CD4-positive, alpha-beta T cell treated with Interleukin-17A for 1 hour (primary cell): ENCODE data around the gene EPC2.
"Not testable (repeated sequence)": the region's sequence is repeated elsewhere in the genome, so short reads cannot be mapped to it uniquely, and the experiment has no call there.

Source experiments
- DNase-seq: peaks from one replicate; pipeline ENCODE4 v3.0.0-alpha.2; 2020

EPC2 gene

DNA sequence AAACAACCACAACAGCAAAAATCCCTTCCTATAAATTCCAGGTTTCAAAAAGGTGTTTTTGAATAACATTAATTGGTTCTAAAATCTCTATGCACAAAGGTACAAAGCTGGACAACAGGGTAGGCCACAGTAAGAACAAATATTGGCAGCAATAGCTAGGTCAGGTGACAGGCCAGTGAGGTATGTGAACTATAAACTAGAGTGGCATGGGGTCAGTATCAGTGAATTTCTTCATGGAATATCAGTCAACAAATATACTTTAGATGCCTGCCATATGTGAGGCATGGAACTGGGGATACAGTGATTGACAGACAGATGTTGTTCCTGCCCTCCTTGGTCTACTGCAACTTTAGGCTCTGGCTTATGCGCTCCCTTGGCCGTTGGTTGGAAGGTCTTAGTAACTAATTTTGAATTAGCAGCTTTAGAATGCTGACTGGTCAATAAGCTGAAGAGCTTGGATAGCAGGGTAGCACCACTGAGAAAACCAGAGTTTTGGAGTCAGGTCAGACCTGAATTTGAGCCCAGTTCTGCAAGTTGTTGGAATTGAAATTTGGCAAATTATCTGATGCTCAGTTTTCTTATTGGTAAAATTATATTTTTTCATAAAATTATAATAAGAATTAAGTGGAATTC lies 2.3 kb upstream of the EPC2 start:
- no peak for DNase-seq

DNA sequence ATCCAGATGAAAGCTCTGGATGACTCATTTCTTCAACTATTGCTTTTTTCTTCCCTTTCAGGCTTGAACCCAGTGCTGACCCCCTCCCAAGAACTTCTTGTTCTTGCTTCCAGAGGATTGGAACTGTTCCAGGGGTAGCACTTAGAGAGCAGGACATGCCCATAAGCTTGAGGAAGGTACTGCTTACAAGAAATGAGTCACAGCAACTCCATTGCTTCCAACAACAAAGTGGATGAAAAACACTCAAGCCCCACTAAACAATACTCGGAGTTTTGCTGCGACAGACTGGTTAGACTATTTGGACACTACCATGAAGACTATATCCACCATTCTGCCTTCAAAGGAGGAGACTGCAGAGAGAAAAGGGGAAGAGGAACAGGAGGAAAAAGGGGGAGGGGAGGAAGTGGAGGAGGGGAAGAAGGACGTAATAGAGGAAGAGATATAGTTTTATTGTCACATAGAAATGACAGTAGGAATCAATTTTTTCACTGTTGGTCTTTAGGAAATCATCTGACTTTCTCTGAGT lies 1.6 kb upstream of the EPC2 start:
- no peak for DNase-seq

DNA sequence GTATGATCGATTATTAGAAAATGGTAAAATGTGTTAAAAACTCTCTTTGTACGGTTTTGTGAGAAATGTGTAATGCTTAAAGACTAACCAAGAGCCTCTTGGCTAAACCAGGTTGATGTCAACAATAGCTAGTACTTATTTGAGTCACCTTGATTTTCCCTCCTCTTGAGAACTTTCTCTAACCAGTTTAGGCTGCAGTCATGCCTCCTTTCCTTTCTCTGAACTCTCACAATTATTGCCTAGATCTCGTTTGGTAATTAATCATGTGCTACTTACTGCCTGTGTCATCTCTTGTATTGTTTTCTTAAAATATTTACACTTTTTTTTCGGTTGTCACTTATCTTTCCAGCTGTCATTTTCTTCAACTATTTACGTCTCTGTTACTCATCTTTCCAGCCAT lies 1.1 kb upstream of the EPC2 start:
- DNase-seq: no peak

DNA sequence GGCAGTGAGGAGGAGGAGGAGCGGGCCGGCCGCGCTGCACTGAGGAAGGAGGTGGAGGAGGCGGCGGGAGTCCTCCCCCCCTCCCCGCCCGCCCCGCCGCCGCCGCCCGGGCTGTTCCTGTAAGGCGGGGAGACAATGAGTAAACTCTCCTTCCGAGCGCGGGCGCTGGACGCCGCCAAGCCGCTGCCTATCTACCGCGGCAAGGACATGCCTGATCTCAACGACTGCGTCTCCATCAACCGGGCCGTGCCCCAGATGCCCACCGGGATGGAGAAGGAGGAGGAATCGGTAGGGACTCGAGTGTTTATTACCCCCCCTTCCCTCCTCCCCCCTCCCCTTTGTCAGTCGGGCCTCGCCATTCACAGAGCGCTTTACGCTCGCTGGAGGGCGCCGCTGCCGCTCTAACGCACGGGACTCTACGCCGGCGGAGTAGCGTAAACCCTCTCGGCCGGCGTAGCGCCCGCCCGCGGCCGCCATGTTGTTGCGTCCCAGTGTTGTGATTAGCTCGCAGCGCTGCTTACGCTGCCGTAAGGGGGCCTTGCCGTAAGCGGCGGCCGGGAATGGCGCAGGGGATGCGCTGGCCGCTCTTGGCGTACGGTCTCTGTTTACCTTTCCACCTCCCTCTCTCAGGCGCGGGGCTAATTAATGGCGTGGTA lies 460 bp downstream of the EPC2 start:
- DNase-seq: peak; percentile 95

DNA sequence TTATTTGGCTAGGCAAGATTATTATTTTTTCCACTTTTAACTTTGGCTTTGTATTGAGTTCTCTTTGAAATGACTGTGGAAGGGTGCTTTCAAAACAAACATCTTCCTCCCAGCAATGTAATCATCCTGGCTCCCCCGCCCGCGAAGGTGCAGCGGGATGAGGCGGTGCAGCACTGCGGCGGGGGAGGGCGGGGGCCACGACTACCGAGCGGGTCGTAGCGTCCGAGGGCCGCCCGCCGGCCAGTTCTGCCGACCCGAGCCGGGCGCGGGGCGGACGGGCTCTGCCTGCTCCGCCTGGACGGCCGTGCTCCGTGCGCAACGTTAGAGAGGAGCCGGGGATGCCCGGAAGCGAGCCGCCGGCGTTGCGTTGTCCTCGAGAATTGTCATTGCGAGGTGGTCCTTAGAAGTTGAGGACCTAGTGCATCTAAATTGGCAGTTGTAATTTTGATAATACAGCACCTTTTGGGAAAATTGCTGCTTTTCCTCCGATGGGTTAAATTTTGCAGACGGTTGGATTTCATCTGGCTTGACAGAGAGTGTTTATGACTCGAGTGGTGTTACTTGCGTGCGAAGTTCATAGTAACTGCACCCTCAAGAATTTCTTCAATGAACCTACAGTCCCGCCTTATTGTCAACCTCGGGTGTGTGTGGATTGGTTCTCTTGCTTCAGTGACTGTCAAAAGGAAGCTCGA lies 1.1 kb downstream of the EPC2 start:
- DNase-seq: peak; percentile 92

DNA sequence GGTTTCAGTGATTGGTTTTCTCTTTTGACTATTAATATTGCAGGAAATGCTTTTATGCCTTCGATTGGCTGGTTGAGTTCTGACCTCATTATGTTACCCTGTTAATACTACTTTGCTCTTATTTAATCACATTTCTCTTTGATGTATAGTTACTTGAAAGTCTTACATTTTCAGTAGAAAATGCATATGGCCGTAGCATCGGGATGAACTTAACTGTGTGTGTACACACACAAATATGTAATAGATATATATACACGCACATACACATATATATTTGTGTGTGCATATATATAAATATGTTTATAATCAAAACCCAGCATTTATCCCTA lies 1.6 kb downstream of the EPC2 start:
- DNase-seq: no peak

DNA sequence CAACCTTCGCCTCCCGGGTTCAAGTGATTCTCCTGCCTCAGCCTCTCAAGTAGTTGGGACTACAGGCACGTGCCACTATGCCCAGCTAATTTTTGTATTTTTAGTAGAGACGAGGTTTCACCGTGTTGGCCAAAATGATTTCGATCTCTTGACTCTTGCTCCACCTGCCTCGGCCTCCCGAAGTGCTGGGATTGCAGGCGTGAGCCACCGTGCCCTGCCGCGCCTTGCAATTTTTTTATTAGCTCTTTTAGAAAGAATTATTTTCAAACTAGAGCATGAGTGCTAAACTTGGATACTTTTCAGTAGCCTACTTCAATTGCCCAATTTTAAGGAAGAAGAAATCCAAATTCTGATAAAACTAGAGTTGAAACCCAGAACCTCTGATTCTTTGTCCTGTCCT lies 3.2 kb downstream of the EPC2 start:
- DNase-seq: not testable (repeated sequence)

DNA sequence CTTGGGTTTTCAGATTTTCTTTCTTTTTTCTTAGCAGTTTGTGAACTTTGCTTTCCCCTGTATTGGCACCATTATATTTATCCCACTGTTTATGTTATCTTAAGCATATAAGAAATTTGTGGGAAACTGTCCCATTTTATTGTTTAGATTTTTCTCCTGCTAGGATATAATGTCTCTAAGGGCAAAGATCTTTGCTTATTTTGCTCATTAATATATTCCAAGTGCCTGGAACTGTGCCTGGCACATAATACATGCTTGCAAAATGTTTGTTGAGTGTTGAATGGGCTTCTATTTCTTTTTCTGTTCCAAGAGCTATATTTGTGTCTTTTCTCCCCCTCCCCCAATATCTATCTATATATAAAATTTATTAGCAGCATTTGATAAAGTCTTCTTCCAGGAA lies 5.4 kb downstream of the EPC2 start:
- DNase-seq: no peak

DNA sequence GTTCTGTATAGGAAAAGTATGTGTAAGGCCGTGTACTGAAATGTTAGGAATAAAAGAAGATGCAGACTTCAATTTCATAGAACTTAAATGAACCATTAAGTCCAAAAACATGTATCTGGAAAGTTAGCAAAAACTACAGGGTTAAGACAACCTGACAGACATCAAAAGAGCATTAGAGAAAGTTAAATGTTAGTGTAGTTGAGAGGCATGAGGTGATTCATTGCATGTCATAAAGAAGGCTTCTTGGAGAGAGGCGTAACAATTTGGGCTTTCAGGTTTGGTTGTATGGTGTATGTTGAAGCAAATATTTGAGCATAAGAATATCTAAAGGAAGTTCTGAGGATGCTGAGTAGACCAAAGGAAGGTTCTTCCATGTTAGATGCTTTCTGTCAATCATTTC lies 6.3 kb downstream of the EPC2 start:
- DNase-seq: no peak

DNA sequence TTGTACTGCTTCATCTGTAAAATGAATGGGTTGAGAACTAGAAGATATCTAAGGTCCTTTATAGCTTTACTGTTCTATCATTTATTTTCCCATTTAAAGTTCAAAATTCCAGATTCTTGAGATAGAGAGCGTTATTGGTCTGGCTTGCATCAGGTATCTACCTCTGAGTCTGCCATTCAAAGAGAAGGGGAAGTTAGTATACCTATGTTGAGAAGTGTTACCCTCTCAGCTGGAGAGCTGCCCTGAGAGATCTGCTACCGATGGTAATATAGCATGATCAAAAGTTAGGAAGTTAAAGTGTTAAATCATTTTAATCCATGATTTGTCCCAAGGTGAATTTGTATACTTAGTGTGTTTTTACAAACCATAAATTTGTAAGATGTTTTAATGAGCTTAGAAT lies 7.4 kb downstream of the EPC2 start:
- no peak for DNase-seq

DNA sequence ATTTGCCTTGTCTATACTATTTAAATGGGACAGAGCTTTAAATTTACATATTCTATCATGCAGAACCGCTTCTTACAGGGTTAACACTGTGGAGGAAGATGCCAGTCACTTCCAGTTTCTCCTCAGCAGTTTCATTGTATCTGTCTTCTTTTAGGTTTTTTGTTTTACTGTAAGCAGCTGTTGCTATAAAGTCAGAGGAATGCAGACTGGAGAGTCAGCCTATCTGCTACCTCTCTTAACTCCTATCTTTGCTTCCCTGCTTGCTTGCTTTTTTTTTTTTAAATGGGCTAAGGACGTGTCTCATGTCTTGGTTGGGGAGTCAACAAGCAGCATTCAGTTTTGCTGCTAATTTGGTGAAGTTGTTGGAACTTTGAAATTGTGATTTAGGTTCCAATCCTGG lies 8.9 kb downstream of the EPC2 start:
- DNase-seq: no peak

DNA sequence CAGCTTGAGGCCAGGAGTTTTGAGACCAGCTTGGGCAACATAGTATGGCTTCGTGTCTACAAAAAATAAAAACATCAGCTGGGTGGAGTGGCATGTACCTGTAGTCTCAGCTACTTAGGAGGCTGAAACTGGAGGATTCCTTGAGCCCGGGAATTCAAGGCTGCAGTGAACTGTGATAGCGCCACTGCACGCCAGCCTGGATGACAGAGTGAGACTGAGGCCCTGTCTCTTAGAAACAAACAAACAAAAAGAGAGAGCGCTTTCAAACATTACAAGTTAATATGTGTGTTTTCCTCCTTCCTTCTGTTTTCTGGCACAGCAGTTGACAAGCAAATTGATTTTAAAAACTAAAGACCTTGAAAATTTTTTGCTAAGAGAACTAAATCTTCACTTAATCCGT lies 9.9 kb downstream of the EPC2 start:
- DNase-seq: no peak

DNA sequence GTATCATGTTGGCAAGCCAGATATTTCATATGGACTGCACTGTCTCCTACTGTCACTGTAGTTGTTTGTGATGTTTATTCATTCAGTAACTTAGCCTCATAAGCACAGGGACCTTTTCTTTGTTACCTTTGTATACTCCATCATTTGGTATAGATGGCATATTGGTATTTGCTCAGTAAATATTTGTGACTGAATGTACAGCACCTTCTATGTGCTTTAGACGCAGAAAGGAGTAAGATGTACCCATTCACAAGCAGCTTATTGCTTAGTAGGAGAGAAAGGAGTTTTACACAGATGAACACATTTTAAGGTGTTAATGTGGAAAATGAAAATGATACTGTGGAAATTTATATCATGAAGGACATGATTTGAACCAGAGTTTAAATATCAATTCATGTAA lies 12.0 kb downstream of the EPC2 start:
- no peak for DNase-seq

DNA sequence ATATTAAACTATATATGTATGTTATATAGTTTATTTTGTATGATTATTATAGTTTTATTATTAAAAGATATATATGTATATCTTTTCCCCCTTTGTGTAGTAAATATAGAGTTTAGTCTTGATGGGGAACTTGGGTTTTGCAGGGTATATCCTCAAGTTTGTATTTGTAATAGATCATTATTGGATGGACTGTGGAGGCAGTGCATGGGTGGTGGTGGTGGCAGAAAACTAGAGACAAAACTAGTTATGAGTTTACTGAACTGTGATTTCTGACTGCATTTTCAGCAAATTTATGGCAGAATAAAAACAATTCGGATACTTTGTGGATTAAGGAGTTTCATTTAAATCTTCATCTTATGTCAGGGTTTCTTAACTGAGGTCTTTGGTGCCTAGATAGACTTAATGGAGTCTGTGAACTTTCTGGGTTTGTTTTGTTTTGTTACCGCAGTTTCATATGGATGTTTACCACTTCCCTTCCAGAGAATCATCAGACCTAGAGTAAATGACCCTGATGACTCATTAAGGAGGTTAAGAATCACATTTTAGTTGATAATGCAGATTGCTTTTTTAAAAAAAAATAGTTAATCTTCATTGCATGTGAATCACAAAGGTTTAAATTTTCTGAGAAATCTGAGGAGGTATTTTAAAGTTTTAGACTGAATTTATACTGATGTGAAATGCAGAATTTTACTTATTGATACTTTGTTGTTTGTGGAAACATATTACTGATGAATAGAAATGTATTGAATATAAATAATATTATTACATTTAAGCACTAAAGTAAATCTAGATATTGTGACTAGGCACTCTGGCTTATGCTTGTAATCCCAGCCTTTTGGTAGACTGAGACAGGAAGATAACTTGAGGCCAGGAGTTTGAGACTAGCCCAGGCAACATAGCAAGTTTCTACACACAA lies 14.5 kb downstream of the EPC2 start:
- peak; percentile 67 for DNase-seq

DNA sequence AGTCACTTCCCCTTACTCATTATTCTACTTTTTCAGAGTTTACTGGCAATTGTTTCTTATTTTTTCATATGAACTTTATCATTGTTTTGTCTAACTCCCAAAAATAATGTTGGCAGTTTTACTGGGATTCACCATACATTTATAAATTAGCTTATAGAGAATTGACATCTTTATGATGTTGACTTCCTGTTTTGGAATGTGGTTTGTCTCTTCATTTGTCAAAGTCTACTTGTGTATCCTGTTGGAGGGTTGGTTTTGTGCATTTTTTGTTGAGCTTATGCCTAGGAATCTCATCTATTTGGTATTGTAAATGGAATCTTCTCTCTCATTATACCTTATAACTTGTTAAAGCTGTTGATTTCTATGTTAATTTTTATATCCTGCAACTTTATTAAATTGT lies 16.4 kb downstream of the EPC2 start:
- no peak for DNase-seq

DNA sequence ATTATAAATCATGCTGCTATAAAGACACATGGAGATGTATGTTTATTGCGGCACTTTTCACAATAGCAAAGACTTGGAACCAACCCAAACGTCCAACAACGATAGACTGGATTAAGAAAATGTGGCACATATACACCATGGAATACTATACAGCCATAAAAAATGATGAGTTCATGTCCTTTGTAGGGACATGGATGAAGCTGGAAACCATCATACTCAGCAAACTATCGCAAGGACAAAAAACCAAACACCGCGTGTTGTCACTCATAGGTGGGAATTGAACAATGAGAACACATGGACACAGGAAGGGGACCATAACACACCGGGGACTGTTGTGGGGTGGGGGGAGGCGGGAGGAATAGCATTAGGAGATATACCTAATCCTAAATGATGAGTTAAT lies 17.8 kb downstream of the EPC2 start:
- not testable (repeated sequence) for DNase-seq

DNA sequence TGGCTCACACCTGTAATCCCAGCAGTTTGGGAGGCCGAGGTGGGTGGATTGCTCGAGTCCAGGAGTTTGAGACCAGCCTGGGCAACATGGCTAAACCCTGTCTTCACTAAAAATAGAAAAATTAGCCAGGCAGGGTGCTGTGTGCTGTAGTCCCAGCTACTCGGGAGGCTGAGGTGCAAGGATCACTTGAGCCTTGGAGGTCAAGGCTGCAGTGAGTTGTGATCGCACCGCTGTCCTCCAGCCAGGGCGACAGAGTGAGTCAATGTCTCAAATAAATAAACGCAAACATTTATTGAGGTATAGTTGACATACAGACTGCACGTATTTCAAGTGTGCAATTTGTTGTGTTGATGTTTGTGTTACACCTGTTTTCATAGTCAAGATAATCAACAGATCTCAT lies 19.7 kb downstream of the EPC2 start:
- no peak for DNase-seq

DNA sequence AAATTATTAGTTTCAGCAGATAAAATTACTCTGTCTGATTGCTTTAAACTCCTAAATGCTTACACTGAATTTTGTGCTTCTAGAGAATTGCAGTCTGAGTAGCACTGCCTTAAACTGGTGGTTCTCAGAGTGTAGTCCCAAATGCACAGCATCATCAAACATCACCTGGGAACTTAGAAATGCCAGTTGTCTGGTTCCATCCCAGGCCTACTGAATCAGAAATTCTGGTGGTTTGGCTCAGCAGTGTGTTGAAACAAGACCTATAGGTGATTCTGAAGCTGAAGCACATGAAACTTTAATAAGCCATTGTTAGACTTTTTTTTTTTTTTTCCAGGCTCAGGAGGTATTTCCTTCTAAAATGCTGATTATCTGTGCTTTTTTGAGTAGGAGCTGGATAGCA lies 22.0 kb downstream of the EPC2 start:
- no peak for DNase-seq

DNA sequence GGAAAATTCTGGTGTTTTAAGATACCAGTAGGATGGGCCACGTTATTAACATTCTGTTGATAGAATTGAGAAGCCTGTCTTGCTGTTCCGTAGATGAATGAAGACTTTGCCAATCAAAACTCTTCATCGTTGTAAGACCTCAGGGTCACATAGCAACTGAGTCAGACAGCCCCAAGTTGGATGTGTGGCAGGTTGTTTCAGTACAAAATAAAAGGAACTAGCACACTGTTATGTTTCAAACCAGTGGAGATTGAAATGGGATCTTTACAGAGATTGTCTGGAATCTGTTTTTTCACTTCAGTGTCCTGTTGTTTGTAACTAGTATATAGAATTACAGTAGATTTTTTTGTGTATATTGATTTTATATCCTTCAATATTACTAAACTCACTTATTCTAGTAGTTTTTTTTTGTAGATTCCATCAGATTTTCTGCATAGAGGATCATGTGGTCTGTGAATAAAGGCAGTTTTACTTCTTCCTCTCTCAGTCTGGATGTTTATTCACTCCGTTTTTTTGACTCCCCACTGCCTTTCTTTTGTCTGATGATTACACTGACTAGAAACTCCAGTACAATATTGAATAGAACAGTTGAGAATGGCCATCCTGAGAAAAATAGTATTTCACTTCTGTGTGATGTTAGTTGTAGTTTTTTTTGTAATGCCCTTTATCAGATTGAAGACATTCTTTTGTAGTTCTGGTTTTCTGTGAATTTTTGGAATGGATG lies 22.7 kb downstream of the EPC2 start:
- DNase-seq: no peak

DNA sequence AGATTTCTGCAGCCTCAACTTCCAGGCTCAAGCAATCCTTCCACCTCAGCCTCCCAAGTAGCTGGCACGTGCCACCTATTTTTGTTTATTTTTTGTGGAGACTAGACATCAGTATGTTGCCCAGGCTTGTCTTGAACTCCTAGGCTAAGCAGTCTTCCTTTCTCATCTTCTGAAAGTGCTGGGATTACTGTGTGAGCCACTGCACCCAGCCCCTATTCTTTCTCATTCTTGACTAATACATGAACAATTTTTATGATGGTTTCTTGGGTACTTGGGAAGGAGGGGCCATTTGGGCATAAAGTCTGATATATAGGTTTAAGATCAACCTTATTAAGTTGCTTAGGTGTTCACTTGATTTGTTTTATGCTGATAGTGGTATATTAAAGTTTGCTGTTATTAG lies 26.2 kb downstream of the EPC2 start:
- no peak for DNase-seq

DNA sequence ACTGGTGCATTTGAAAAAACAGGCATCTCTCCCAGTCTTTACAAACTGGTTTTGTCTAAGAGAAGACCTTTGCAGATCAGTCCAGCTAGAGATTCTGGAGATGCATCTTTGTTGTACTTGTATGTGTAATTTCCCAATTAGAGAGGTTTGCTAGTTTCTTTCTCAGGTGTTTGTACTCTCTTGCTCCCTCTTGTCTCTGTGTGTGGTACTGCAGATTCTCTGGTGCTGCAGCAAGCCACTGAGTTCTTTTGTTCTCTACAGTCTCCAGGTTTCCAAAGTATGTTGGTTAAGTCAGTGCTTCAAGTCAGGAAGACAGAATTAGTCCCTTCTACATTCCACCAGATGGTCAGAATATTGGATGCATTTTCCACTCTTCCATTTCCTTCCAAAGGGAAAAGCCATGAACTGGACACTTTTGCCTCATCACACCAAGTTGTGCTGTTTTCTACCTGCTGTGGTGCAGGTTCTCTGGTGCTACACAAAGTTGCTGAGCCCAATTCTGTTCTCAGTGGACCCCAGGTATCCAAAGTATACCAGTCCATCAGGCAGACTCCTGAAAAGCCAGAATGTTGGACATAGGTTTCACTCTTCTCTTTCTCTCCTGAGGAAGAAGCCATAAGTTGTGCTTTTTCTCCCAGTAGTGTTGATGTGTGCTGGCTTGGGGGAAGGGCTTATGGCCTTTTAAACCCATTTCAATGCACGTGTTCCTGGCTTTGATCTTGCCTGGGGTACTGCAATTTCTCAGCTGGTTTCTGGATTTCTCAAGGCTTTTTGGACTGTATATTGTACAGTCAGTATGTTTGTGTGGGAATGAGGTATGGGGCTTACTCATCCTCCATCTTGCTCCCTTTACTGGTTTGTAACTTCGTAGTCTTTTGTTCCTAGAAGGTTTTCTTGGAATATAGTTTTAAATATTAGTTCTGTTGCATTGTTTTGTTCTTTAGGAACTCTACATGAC lies 29.8 kb downstream of the EPC2 start:
- peak; percentile 66 for DNase-seq
